Mesenchymal stem cell (in vitro differentiated cells and primary cell): ENCODE data around the gene FARS2.

Experiments
- DNase-seq: peaks from one replicate; pipeline ENCODE4 v3.0.0-alpha.2; 2013
- H2AFZ ChIP-seq: one replicate; pipeline ENCODE4 v1.6.1; 2013; ENCODE audit warnings: low read depth, mild to moderate bottlenecking, control low read depth, inconsistent platforms, low read length, moderate library complexity
- H2AK5ac ChIP-seq: 2 replicates; pipeline ENCODE4 v1.6.1; 2013; ENCODE audit warnings: low read length, moderate library complexity, mild to moderate bottlenecking, inconsistent platforms; ENCODE audit not compliant: severe bottlenecking
- H2BK120ac ChIP-seq: one replicate; pipeline ENCODE4 v1.6.1; 2013; ENCODE audit warnings: low read depth, mild to moderate bottlenecking, inconsistent platforms, low read length, moderate library complexity
- H2BK12ac ChIP-seq, 2 experiments: one replicate each; pipeline ENCODE4 v1.6.1; 2013; ENCODE audit warnings: inconsistent platforms in 2 of 2, low read length in 2 of 2, mild to moderate bottlenecking in 2 of 2, moderate library complexity in 2 of 2, control low read depth in 1 of 2
- H2BK15ac ChIP-seq: one replicate; pipeline ENCODE4 v1.6.1; 2013; ENCODE audit warnings: mild to moderate bottlenecking, low read depth, inconsistent platforms; ENCODE audit not compliant: poor library complexity, severe bottlenecking
- H2BK5ac ChIP-seq: 2 replicates; pipeline ENCODE4 v1.6.1; 2013; ENCODE audit warnings: low read depth, mild to moderate bottlenecking, low read length, control low read depth, inconsistent platforms; ENCODE audit not compliant: poor library complexity, severe bottlenecking
- H3K14ac ChIP-seq, 2 experiments: one replicate each; pipeline ENCODE4 v1.6.1; 2013; ENCODE audit warnings: inconsistent platforms in 2 of 2, low read length in 2 of 2, control low read depth in 1 of 2, mild to moderate bottlenecking in 1 of 2, moderate library complexity in 1 of 2
- H3K18ac ChIP-seq, 2 experiments: one replicate each; pipeline ENCODE4 v1.6.1; 2013; ENCODE audit warnings: inconsistent platforms in 2 of 2, low read length in 2 of 2, control low read depth in 1 of 2, low read depth in 1 of 2, mild to moderate bottlenecking in 1 of 2
- H3K23ac ChIP-seq, 2 experiments: one replicate each; pipeline ENCODE4 v1.6.1; 2013; ENCODE audit warnings: inconsistent platforms in 2 of 2, low read length in 2 of 2, mild to moderate bottlenecking in 2 of 2, moderate library complexity in 2 of 2, control low read depth in 1 of 2
- H3K27ac ChIP-seq: 2 replicates; pipeline ENCODE4 v1.5.1; 2013; ENCODE audit warnings: mild to moderate bottlenecking, moderate library complexity, low read length, control low read depth, inconsistent platforms; ENCODE audit not compliant: poor library complexity, severe bottlenecking
- H3K27me3 ChIP-seq, 2 experiments: 2 replicates each; pipeline versions ENCODE4 v1.6.1 to v1.7.0; 2013; ENCODE audit warnings: low read length in 2 of 2, mild to moderate bottlenecking in 2 of 2, moderate library complexity in 2 of 2, control low read depth in 1 of 2, inconsistent platforms in 1 of 2; ENCODE audit not compliant: control insufficient read depth in 1 of 2, insufficient read depth in 1 of 2
- H3K36me3 ChIP-seq, 2 experiments: 2 replicates each; pipeline versions ENCODE4 v1.6.1 to v1.7.0; 2013; ENCODE audit warnings: low read length in 2 of 2, control low read depth in 1 of 2, inconsistent platforms in 1 of 2, low read depth in 1 of 2, mild to moderate bottlenecking in 1 of 2; ENCODE audit not compliant: insufficient read depth in 2 of 2, control insufficient read depth in 1 of 2
- H3K4ac ChIP-seq, 2 experiments: one replicate each; pipeline ENCODE4 v1.6.1; 2013; ENCODE audit warnings: inconsistent platforms in 2 of 2, low read length in 2 of 2, mild to moderate bottlenecking in 2 of 2, moderate library complexity in 2 of 2, control low read depth in 1 of 2, low read depth in 1 of 2
- H3K4me1 ChIP-seq: 2 replicates; pipeline ENCODE4 v1.6.1; 2013; ENCODE audit warnings: low read depth, low read length, control low read depth; ENCODE audit not compliant: control insufficient read depth, insufficient read depth
- H3K4me2 ChIP-seq: 2 replicates; pipeline ENCODE4 v1.6.1; 2013; ENCODE audit warnings: low read length, mild to moderate bottlenecking, inconsistent platforms; ENCODE audit not compliant: poor library complexity, severe bottlenecking
- H3K4me3 ChIP-seq, 2 experiments: 2 replicates each; pipeline versions ENCODE4 v1.5.1 to v1.7.0; 2013; ENCODE audit warnings: low read length in 2 of 2, mild to moderate bottlenecking in 2 of 2, control low read depth in 1 of 2, low read depth in 1 of 2; ENCODE audit not compliant: insufficient read depth in 1 of 2
- H3K79me1 ChIP-seq: replicated peaks from 2 replicates; pipeline ENCODE4 v1.6.1; 2013; ENCODE audit warnings: mild to moderate bottlenecking, control low read depth, low read length, inconsistent platforms; ENCODE audit not compliant: poor library complexity, severe bottlenecking
- H3K9ac ChIP-seq: 2 replicates; pipeline ENCODE4 v1.7.0; 2013; ENCODE audit warnings: mild to moderate bottlenecking, low read length, moderate library complexity
- H3K9me3 ChIP-seq: 2 replicates; pipeline ENCODE4 v1.7.0; 2013; ENCODE audit warnings: mild to moderate bottlenecking, low read length; ENCODE audit not compliant: control insufficient read depth
- H4K8ac ChIP-seq: one replicate; pipeline ENCODE4 v1.6.1; 2013; ENCODE audit warnings: inconsistent platforms, mild to moderate bottlenecking, low read length, moderate library complexity
- H4K91ac ChIP-seq: one replicate; pipeline ENCODE4 v1.6.1; 2013; ENCODE audit warnings: mild to moderate bottlenecking, low read length, inconsistent platforms
- WGBS: methylation state at CpG from one replicate; pipeline ENCODE4 v1.1.7; 2013; ENCODE audit warnings: mixed read lengths; 5-methylcytosine and 5-hydroxymethylcytosine counted together

Gene FARS2

GRCh38 chr6:5732496-5732895, 471.2 kb downstream of the FARS2 start:
- peaks cover 2% of the 10 kb centered on the region for H3K4me1 ChIP-seq
- WGBS, result 88% methylated on average over 6 of the region's 6 CpGs

GRCh38 chr6:5736016-5736738, 474.9 kb downstream of the FARS2 start:
- no peak overlapping the region for H3K27ac ChIP-seq
- H3K9me3 ChIP-seq, result no peaks in the 10 kb centered on the region
- H2BK15ac ChIP-seq, result no peak overlapping the region
- H3K4me1 ChIP-seq, result no peaks in the 10 kb centered on the region
- H4K8ac ChIP-seq, result no peak overlapping the region
- no peak overlapping the region for H3K4me2 ChIP-seq
- no peaks in the 10 kb centered on the region for H3K36me3 ChIP-seq
- no peak overlapping the region for H3K9ac ChIP-seq
- H3K18ac ChIP-seq, result no peak overlapping the region
- no peaks in the 10 kb centered on the region for H3K79me1 ChIP-seq
- no peak overlapping the region for H2AK5ac ChIP-seq
- no peak overlapping the region for H3K4ac ChIP-seq
- no peaks in the 10 kb centered on the region for H3K27me3 ChIP-seq
- H4K91ac ChIP-seq, result no peak overlapping the region
- H3K14ac ChIP-seq, result no peak overlapping the region
- WGBS, result 84% methylated on average over 4 of the region's 5 CpGs
- no peak overlapping the region for H2BK12ac ChIP-seq
- no peak overlapping the region for H3K4me3 ChIP-seq
- DNase-seq, result no peak
- no peak overlapping the region for H2AFZ ChIP-seq
- H2BK5ac ChIP-seq, result no peak overlapping the region
- no peak overlapping the region for H3K23ac ChIP-seq
- no peak overlapping the region for H2BK120ac ChIP-seq

More at GRCh38 chr6:5732496-5732895, 471.2 kb downstream of the FARS2 start:
- Histone ChIP-seq H3K4ac (no peak overlapping the region), H4K8ac (no peak overlapping the region), H3K14ac (no peak overlapping the region), H2BK15ac (no peak overlapping the region), H2BK12ac (no peak overlapping the region), H2AK5ac (no peak overlapping the region), H4K91ac (no peak overlapping the region), H3K27me3 (no peaks in the 10 kb centered on the region), H3K4me3 (no peak overlapping the region), H2BK120ac (no peak overlapping the region), H3K9ac (no peak overlapping the region), H3K23ac (no peak overlapping the region), H3K9me3 (no peaks in the 10 kb centered on the region), H2BK5ac (no peak overlapping the region), H3K27ac (no peak overlapping the region), H3K36me3 (no peaks in the 10 kb centered on the region), H3K79me1 (peaks cover 2% of the 10 kb centered on the region), H3K18ac (no peak overlapping the region), H3K4me2 (no peak overlapping the region), H2AFZ (no peak overlapping the region)
- DNase-seq, result no peak

GRCh38 chr6:5737460-5737859, 476.1 kb downstream of the FARS2 start:
- 96% methylated on average over 4 of the region's 4 CpGs for WGBS
- H3K9me3 ChIP-seq, result no peaks in the 10 kb centered on the region
- H2BK5ac ChIP-seq, result no peak overlapping the region
- H4K91ac ChIP-seq, result no peak overlapping the region
- H2BK12ac ChIP-seq, result no peak overlapping the region
- H3K18ac ChIP-seq, result no peak overlapping the region
- H3K36me3 ChIP-seq, result no peaks in the 10 kb centered on the region
- no peak overlapping the region for H3K23ac ChIP-seq
- H3K27ac ChIP-seq, result no peak overlapping the region
- no peak overlapping the region for H2AK5ac ChIP-seq
- no peak overlapping the region for H2BK15ac ChIP-seq
- H3K9ac ChIP-seq, result no peak overlapping the region
- H3K27me3 ChIP-seq, result no peaks in the 10 kb centered on the region
- H2AFZ ChIP-seq, result no peak overlapping the region
- H4K8ac ChIP-seq, result no peak overlapping the region
- no peak overlapping the region for H3K4me2 ChIP-seq
- no peaks in the 10 kb centered on the region for H3K4me1 ChIP-seq
- no peak for DNase-seq
- H3K79me1 ChIP-seq, result no peaks in the 10 kb centered on the region
- H3K14ac ChIP-seq, result no peak overlapping the region
- H2BK120ac ChIP-seq, result no peak overlapping the region
- no peak overlapping the region for H3K4me3 ChIP-seq
- no peak overlapping the region for H3K4ac ChIP-seq

- H2BK12ac ChIP-seq, result no peak overlapping the region
- no peak overlapping the region for H4K91ac ChIP-seq
- H2AK5ac ChIP-seq, result no peak overlapping the region
- H3K4me3 ChIP-seq, result no peak overlapping the region
- no peak overlapping the region for H3K9ac ChIP-seq
- WGBS, result no CpG with 5 or more reads among the region's 1 CpG
- H4K8ac ChIP-seq, result no peak overlapping the region
- no peak overlapping the region for H2BK120ac ChIP-seq
- no peaks in the 10 kb centered on the region for H3K9me3 ChIP-seq
- no peak overlapping the region for H3K4me2 ChIP-seq
- H3K27ac ChIP-seq, result no peak overlapping the region
- H3K36me3 ChIP-seq, result no peaks in the 10 kb centered on the region
- no peak overlapping the region for H3K23ac ChIP-seq
- no peak overlapping the region for H2BK15ac ChIP-seq
- no peaks in the 10 kb centered on the region for H3K79me1 ChIP-seq
- no peaks in the 10 kb centered on the region for H3K27me3 ChIP-seq
- no peak overlapping the region for H2AFZ ChIP-seq
- H3K4ac ChIP-seq, result no peak overlapping the region
- no peak overlapping the region for H2BK5ac ChIP-seq
- DNase-seq, result no peak
- H3K18ac ChIP-seq, result no peak overlapping the region
- no peaks in the 10 kb centered on the region for H3K4me1 ChIP-seq
- H3K14ac ChIP-seq, result no peak overlapping the region
These were observed 476.9 kb downstream of the FARS2 start for GRCh38 chr6:5738211-5738610.
